Ovary (tissue), 3 donors: Measurements from ENCODE around the gene KDF1.
"Not testable (repeated sequence)": the region's sequence is repeated elsewhere in the genome, so short reads cannot be mapped to it uniquely, and the experiment has no call there.

ENCODE experiments used
- CTCF ChIP-seq, 3 donors: fragments of 450-650 bp in 2 of 3; fragments of 200-600 bp in 1 of 3; IDR thresholded peaks; one replicate each; pipeline versions ENCODE4 v1.5.1 to v1.8.0; 2016 to 2022; ENCODE audit warnings: antibody characterized with exemption in 3 of 3, mild to moderate bottlenecking in 1 of 3
- EP300 ChIP-seq: sonication (generic); formaldehyde crosslinking; IDR thresholded peaks from one replicate; pipeline ENCODE4 v1.6.1; 2017; ENCODE audit warnings: antibody characterized with exemption
- POLR2A ChIP-seq: fragments of 450-650 bp; IDR thresholded peaks from one replicate; pipeline ENCODE4 v1.6.1; 2017; ENCODE audit warnings: antibody characterized with exemption, mild to moderate bottlenecking, moderate library complexity
- donor health status: DM: no; HTN: no; CAD: no.

GRCh38 chr1:26989403-26990109 is 29.3 kb upstream of the KDF1 start:
- TF ChIP-seq POLR2A; CTCF (IDR thresholded peaks at IDR 0.05); EP300: not testable (repeated sequence)
